Panc1 (cell line): ENCODE results near the gene PHIP.

Experiments used
- CTCF ChIP-seq: fragments of 450-650 bp; IDR thresholded peaks from 2 replicates; pipeline ENCODE4 v1.5.1; 2017; ENCODE audit warnings: mild to moderate bottlenecking
- SIN3A ChIP-seq: IDR thresholded peaks from 2 replicates; pipeline ENCODE4 v1.6.1; 2012; ENCODE audit warnings: low read depth, mild to moderate bottlenecking, low read length, moderate library complexity, borderline replicate concordance; ENCODE audit not compliant: insufficient read depth

GRCh38 chr6:79030023-79030422 is 48.0 kb downstream of the PHIP start:
- no peak for TF ChIP-seq CTCF
- TF ChIP-seq SIN3A = no peak
